KOPT-K1 (cell line): Measurements from ENCODE around the gene KCNMA1.

ENCODE experiments used
- H3K27ac ChIP-seq: fragments of 200-600 bp; sonication (generic); 2 replicates; pipeline ENCODE4 v1.5.1; 2016; ENCODE audit warnings: antibody characterized with exemption, mild to moderate bottlenecking, low read depth, low read length; ENCODE audit not compliant: poor library complexity, severe bottlenecking
- H3K36me3 ChIP-seq: fragments of 200-600 bp; sonication (generic); 2 replicates; pipeline ENCODE4 v1.5.1; 2017; ENCODE audit warnings: antibody characterized with exemption, mild to moderate bottlenecking, low read length, moderate library complexity; ENCODE audit not compliant: insufficient read depth
- H3K9me3 ChIP-seq: fragments of 200-600 bp; sonication (generic); 2 replicates; pipeline ENCODE4 v1.5.1; 2017; ENCODE audit warnings: antibody characterized with exemption, low read length, mild to moderate bottlenecking; ENCODE audit not compliant: insufficient read depth, poor library complexity, severe bottlenecking

Gene KCNMA1

DNA sequence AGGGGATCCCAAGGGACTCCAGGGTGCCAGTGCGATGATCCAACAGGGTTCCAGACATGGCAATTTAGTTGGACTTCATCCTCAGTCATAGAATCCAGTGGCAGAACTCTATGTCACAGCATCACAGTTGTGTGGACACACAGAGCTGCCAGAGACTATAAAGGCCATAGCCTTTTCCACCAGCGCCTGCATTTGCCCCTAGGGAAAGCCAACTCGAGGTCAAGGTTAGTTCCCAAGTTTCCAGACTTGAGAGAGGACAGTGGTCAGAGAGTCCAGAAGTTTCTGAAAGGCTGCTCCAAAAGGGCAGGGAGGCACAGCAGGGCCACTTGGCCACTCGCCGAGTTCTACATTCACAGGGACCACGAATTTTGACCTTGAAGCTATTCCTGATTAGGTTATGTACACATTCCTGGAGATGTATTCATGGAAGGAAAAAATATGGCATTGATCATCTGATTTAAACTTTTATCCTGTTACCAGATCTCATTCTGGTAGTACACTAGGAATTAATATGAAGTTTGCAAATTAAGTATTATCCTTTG lies 170.1 kb downstream of the KCNMA1 start:
- Histone ChIP-seq H3K36me3 (no peaks in the 10 kb centered on the region), H3K9me3 (no peaks in the 10 kb centered on the region), H3K27ac (no peak overlapping the region)

DNA sequence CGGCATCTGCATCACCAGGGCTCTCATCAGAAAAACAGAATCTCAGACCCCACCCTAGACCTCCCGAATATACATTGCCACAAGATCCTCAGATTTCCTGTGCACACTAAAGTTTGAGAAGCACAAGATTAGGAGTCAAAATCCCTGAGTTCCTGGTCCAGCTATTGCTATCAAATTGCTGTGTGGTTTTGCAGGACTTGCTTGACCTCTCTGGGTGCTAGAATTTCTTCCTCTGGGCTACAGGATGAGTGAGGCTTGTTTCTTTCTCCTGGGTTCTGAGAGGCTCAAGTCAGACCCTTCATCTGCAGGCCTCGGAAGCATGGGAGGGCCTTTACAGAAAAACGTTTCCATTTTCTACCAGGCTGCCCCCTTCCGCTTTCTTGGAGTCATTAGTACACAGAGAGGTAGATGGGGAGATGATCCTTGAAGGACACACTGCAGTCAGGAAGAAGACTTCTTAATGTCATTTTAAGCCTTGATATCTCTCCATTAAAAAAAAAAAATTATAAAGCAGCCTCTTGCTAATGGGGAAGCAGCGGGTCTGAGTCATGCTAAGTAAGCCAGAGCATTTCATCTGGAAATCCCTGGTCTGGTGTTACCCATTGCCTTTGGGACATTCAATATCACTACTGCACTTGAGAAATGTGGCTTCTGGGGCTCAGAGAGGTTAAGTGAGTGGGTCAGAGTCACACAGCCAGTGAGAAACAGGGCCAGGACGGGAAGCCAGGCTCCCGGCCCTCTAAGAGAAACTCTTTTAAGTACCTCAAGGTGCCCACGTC lies 173.5 kb downstream of the KCNMA1 start:
- no peak overlapping the region for H3K27ac ChIP-seq
- H3K9me3 ChIP-seq = no peaks in the 10 kb centered on the region
- H3K36me3 ChIP-seq = no peaks in the 10 kb centered on the region

DNA sequence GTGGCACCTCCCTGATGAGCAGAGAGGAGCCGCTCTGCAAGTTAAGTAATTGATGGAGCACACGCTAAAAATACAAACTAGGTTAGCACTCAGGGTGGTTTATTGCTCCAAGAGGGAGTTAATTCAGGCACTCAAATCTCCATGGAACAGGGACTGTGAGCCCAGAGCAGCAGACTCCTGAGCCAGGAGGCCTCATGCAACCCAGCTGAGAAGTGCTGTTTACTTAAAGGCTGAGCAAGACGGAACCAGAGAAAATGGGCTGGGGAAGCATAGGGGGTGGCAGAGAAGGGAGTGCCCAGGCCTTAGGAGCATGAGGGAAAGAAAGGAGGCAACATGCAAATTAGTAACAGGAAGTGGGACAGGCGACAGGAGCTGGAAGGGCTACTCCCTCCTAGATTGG lies 174.1 kb downstream of the KCNMA1 start:
- Histone ChIP-seq H3K27ac (no peak overlapping the region), H3K9me3 (no peaks in the 10 kb centered on the region), H3K36me3 (no peaks in the 10 kb centered on the region)

DNA sequence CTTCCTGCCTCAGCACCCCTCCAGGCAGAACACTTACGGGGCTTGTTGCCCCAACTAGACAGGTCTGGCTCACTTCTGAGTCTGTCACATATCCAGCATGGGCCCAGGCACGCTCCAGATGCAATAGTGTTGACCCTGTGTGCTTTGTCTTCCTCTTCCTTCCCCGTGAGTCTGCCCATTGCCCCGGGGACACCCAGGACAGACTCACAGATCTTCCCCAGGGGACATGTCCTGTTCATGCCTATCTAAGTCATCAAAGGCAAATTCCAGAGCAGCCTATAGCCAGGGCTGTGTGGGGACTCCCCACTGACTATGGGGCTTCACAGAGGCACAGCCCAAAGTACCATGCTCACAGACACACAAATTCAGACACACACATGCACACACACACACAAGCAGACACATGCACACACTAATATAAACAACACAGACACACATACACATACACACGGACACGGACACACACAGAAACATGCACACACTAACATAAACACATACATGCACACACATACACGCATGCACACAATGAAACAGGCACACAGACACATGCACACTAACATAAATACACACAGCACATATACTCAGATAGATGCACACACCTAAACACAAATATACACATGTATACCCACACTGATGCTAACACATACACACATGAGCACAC lies 175.8 kb downstream of the KCNMA1 start:
- Histone ChIP-seq H3K27ac (no peak overlapping the region), H3K9me3 (no peaks in the 10 kb centered on the region), H3K36me3 (no peaks in the 10 kb centered on the region)

DNA sequence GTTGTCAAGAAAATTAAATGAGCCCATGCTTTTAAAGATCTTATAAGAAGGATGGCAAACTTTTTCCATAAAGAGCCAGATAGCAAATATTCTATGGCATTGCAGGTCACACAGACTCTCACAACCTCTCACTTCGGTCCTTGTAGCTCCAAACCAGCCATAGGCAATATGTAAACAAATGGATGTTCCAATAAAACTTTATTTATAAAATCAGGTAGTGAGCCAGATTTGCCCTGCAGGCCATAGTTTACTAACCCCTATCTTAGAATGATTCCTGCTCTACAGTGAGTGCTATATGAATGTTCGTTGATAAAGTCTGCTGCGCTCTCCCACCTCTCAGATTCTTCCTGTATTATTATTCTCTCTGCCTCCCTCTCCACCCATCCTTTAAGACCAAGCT lies 177.7 kb downstream of the KCNMA1 start:
- Histone ChIP-seq H3K27ac (no peak overlapping the region), H3K9me3 (no peaks in the 10 kb centered on the region), H3K36me3 (no peaks in the 10 kb centered on the region)

DNA sequence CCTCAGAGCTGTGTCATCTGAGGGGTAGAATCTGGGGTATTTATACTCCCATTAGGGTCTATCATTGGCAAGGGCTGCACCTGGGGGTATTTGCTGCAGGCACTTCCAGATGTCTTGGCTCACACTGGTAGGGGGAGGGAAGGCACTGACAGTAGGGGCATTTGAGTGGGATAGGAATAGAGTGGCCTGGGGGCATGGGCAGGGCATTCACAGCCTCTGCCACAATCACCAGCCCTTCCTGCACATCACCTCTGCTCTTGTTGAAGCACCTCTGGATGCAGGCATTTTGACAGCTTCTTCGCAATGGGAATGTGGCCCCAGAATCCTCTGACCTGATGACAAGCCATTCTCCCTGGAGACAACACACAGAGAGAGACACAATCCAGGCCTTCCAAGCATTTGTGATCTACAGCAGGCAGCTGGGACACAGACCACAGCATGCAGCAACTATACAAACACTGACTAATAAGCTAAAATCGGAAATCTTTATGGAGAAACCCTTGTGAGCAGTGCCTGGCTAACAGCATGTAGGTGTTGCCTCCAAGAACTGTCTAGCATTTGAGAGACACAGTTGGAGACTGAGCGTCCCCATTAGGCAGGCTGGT lies 178.5 kb downstream of the KCNMA1 start:
- Histone ChIP-seq H3K27ac (no peak overlapping the region), H3K9me3 (no peaks in the 10 kb centered on the region), H3K36me3 (no peaks in the 10 kb centered on the region)

DNA sequence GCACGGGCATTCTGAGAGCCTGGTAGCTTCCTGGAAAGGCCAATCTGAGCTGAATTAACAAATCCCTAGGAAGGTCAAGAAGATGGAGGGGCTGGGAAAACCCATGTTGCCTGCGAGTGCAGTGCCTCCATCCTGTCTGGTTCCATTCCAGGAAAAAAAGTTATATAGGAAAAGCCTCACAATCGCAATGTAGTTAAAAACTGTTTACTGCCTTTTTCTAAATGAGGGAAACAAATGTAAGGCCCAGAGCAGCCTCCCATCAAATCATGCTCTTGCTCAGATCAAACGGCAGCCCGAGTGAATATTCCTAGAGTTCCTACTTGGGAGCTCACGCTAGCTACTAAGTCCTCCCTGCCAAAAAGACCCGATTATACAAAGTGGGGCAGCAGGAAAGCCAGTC lies 179.9 kb downstream of the KCNMA1 start:
- no peaks in the 10 kb centered on the region for H3K36me3 ChIP-seq
- H3K9me3 ChIP-seq = no peaks in the 10 kb centered on the region
- no peak overlapping the region for H3K27ac ChIP-seq

DNA sequence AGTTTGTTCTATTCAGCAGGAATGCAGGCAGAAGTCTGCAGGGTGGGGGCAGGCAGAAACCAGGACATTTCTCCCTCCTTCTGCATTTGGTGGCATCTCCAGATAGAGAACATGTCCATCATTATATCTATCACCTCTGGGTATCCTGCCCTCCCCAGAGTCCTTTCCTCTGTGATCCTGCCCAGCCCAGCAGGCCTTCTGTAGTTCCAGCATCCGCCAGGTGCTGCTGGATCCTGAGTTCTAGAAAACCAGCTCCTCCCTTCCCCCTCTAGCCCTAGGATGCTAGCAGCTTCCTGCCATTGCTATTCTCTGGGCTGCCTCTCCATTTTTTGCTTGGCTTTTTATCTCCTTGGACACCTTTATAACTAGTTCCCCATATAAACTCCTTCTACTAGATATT lies 180.3 kb downstream of the KCNMA1 start:
- H3K27ac ChIP-seq = no peak overlapping the region
- H3K9me3 ChIP-seq = no peaks in the 10 kb centered on the region
- no peaks in the 10 kb centered on the region for H3K36me3 ChIP-seq

DNA sequence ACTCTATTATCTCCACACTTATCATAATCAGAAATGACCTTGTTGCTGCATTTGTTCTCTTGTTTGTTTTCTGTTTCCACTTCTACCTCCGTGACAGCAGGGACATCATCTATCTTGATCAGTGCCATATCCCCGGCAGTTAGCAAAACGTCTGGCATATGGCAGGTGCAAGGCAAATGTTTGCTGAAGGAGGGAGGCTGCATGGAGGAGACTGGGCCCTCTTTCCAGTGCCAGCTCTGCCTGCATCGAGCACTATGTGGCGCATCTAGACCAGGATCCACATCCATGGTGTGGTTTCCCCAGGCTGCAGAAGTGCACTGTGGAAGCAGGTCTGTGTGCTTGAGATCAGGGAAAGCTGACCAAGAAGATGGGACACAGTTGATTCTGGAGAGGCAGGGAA lies 181.2 kb downstream of the KCNMA1 start:
- Histone ChIP-seq H3K9me3 (no peaks in the 10 kb centered on the region), H3K27ac (no peak overlapping the region), H3K36me3 (no peaks in the 10 kb centered on the region)

DNA sequence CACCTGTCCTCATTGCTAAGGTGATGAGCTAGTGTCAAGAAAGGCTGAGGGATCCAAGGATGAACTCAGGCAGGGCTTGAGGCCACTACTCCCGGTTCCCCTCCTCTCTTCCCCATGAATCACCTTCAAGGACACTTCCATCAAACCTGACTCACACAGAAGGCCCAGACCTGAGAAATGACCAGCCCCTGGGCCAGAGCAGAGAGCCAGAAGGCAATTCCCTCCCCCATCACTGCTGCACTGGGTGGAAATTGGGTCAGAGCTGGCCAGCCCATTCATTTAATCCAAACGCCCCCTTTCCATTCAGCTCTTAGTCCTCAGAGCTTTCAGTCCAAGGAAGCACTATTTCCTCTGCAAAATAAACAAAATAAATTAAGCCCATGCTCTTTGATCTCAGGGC lies 182.0 kb downstream of the KCNMA1 start:
- H3K36me3 ChIP-seq = no peaks in the 10 kb centered on the region
- no peak overlapping the region for H3K27ac ChIP-seq
- H3K9me3 ChIP-seq = no peaks in the 10 kb centered on the region

DNA sequence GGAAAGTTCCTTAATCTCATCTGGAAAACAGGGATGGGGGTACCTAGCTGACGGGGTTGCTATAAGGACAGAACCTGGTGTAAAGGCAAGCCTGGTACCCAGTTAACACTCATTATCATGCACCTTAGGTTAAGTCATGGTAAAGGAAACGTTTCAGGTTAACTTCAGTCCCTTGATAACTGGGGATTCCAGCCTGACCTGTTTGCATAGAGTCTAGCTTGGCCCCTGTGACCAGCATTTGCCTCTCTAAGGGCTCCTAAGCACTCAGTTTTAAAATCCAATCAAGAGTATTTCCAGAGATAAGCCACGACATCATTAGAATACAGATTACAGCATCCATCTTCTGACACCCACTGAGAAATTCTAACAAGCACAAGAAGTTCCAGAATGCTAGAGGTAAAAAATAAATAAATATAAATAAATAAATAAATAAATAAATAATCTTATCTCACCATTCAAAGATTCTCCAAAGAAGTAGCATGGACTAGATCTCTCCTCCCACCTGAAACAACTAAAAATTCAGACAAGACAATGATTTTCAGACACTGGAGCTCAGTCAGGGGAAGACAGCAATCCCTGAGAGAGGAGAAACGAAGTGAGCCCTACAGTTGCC lies 184.6 kb downstream of the KCNMA1 start:
- Histone ChIP-seq H3K9me3 (no peaks in the 10 kb centered on the region), H3K27ac (no peak overlapping the region), H3K36me3 (no peaks in the 10 kb centered on the region)

DNA sequence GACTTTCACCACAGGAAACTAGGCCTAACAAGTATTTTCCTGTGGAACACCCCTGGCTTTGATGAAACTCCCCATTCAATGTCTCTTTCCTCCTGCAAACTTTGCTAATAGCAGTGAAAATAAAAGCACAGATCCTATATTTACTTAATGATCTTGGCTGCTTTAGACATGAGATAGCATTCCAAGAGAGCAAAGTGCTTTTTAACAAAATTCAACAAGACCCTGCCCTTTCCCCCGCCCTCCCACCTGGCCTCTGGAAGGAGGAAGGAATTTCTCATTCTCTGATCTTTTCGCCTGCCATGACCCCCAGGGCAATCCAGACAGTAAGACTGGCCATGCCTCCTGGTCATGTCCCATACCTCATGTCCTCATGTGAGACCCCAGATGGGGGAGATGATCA lies 185.7 kb downstream of the KCNMA1 start:
- Histone ChIP-seq H3K36me3 (no peaks in the 10 kb centered on the region), H3K27ac (no peak overlapping the region), H3K9me3 (no peaks in the 10 kb centered on the region)

DNA sequence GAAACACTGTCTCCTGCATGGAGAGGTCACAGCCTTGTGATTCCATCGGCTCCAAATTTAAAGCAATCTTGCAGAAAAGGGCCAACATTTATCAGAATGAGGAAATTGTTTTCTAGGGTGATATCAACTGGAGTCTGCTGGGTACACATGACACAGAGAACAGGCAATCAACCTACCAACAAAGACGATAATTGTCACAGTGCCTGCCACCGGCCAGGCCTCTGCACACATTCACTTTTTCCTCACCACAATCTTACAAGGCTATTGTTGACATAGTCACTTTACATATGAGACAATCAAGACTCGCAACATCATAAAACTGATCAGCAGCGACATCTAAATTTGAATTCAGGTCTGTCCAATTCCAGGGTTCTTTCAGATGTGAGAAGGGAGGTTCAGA lies 189.4 kb downstream of the KCNMA1 start:
- Histone ChIP-seq H3K9me3 (no peaks in the 10 kb centered on the region), H3K27ac (no peak overlapping the region), H3K36me3 (no peaks in the 10 kb centered on the region)

DNA sequence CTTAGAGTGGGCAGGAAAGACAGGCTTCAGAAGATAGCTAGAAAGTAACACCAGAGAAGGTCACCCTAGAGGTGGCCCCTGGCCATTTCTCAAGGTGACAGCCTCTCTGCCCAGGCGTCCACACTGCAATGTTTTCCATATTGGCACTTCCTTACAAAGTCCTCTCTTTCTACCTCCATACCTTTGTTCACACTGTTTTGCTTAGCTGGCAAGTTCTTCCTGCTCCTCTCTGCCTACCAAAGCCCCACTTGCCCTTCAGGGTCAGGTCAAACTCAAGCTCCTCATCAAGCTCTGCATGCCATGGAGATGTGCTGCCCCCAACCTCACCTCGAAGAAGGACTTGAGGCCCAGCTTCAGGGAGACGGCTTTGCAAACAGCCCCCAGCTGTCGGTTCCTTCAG lies 190.9 kb downstream of the KCNMA1 start:
- no peaks in the 10 kb centered on the region for H3K36me3 ChIP-seq
- no peak overlapping the region for H3K27ac ChIP-seq
- no peaks in the 10 kb centered on the region for H3K9me3 ChIP-seq

DNA sequence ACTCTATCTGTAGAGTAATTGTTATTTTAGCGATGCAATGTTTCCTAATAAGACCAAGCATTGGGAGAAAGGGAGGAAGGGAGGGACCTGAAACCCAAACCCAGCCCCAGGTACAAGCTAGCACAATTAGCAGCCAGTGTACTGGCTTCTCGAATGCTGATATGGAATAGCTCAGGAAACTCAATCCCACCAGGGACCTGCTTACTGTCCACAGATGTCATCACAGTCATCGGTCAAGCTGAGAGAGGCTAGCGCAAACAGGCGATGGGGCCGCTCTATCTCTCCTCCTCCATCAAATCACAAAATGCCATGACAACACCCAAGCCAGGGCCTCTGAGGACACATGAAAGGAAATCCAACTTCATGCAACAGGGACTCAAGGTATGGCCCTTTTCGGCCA lies 192.1 kb downstream of the KCNMA1 start:
- Histone ChIP-seq H3K36me3 (no peaks in the 10 kb centered on the region), H3K9me3 (no peaks in the 10 kb centered on the region), H3K27ac (no peak overlapping the region)
